BE2C (cell line): ENCODE data around the gene PPP2R5C.

ENCODE experiments used
- DNase-seq: peaks from one replicate; pipeline ENCODE4 v3.0.0-alpha.2; 2020
- H3K27me3 ChIP-seq: fragments of 250-450 bp; sonication (Bioruptor Pico); 2 replicates; pipeline ENCODE4 v1.5.1; 2020; ENCODE audit warnings: mild to moderate bottlenecking
- H3K36me3 ChIP-seq: fragments of 250-450 bp; sonication (Bioruptor Pico); 2 replicates; pipeline ENCODE4 v1.5.1; 2020; ENCODE audit warnings: mild to moderate bottlenecking
- H3K4me1 ChIP-seq: fragments of 250-450 bp; sonication (Bioruptor Pico); 2 replicates; pipeline ENCODE4 v1.5.1; 2020
- H3K4me3 ChIP-seq: 2 replicates; pipeline ENCODE4 v1.5.1; 2011; ENCODE audit warnings: low read depth, low read length
- H3K9me3 ChIP-seq: fragments of 250-450 bp; sonication (Bioruptor Pico); 2 replicates; pipeline ENCODE4 v1.5.1; 2020
- CTCF ChIP-seq: IDR thresholded peaks from 2 replicates; pipeline ENCODE4 v1.5.1; 2012; ENCODE audit warnings: mild to moderate bottlenecking, low read depth, low read length

The PPP2R5C gene

GRCh38 chr14:101873076-101873825 lies 111.7 kb downstream of the PPP2R5C start:
- Histone ChIP-seq H3K9me3 (no peaks in the 10 kb centered on the region), H3K4me3 (no peak overlapping the region), H3K36me3 (peaks cover 13% of the 10 kb centered on the region), H3K4me1 (peaks cover 42% of the 10 kb centered on the region), H3K27me3 (no peaks in the 10 kb centered on the region)
- TF ChIP-seq CTCF, result no peak
- DNase-seq, result no peak

GRCh38 chr14:101873991-101874390 lies 112.5 kb downstream of the PPP2R5C start:
- H3K27me3 ChIP-seq, result no peaks in the 10 kb centered on the region
- no peak for TF ChIP-seq CTCF
- no peak for DNase-seq
- no peak overlapping the region for H3K4me3 ChIP-seq
- H3K4me1 ChIP-seq, result peaks cover 50% of the 10 kb centered on the region
- no peaks in the 10 kb centered on the region for H3K9me3 ChIP-seq
- peaks cover 19% of the 10 kb centered on the region for H3K36me3 ChIP-seq

GRCh38 chr14:101875041-101875726 lies 113.7 kb downstream of the PPP2R5C start:
- peak overlapping the region; percentile 35; the same call in 1 of the 2 replicates for H3K4me3 ChIP-seq
- peaks cover 28% of the 10 kb centered on the region for H3K36me3 ChIP-seq
- no peaks in the 10 kb centered on the region for H3K9me3 ChIP-seq
- DNase-seq, result no peak
- peaks cover 58% of the 10 kb centered on the region for H3K4me1 ChIP-seq
- no peak for TF ChIP-seq CTCF
- H3K27me3 ChIP-seq, result no peaks in the 10 kb centered on the region

GRCh38 chr14:101875727-101876554 lies 114.4 kb downstream of the PPP2R5C start:
- Histone ChIP-seq H3K36me3 (peaks cover 31% of the 10 kb centered on the region), H3K4me1 (peaks cover 58% of the 10 kb centered on the region), H3K4me3 (peak overlapping the region; percentile 35), H3K27me3 (no peaks in the 10 kb centered on the region), H3K9me3 (no peaks in the 10 kb centered on the region)
- TF ChIP-seq CTCF, result no peak
- DNase-seq, result no peak

GRCh38 chr14:101876555-101876938 lies 115.0 kb downstream of the PPP2R5C start:
- Histone ChIP-seq H3K9me3 (no peaks in the 10 kb centered on the region), H3K36me3 (peaks cover 34% of the 10 kb centered on the region), H3K27me3 (no peaks in the 10 kb centered on the region), H3K4me1 (peaks cover 58% of the 10 kb centered on the region), H3K4me3 (peak overlapping the region; percentile 35)
- DNase-seq, result peak; percentile 92
- TF ChIP-seq CTCF, result no peak
